ENCODE measurements around the gene LMTK3.

LMTK3 gene

GRCh38 chr19:48478339-48479256, 33.0 kb downstream of the LMTK3 start:
- H3K27ac ChIP-seq (ENCODE audit: low read depth in 2 of 2, low read length in 2 of 2), result no peak overlapping the region
- peaks cover 37 to 38% of the 10 kb centered on the region in 2 donors for H3K36me3 ChIP-seq (ENCODE audit: control insufficient read depth in 2 of 2, insufficient read depth in 2 of 2, low read length in 2 of 2)
- no peaks in the 10 kb centered on the region for H3K9me3 ChIP-seq (ENCODE audit: control insufficient read depth in 2 of 2, low read length in 2 of 2)
- H3K4me1 ChIP-seq (ENCODE audit: control insufficient read depth in 2 of 2, insufficient read depth in 2 of 2, low read length in 2 of 2), result peaks cover 4 to 6% of the 10 kb centered on the region in 2 donors
- no peak overlapping the region for H3K4me3 ChIP-seq (ENCODE audit: low read length in 2 of 2)
- no peak overlapping the region for H3K9ac ChIP-seq (ENCODE audit: low read depth in 1 of 2, low read length in 2 of 2)
- no peaks in the 10 kb centered on the region for H3K27me3 ChIP-seq (ENCODE audit: control insufficient read depth in 2 of 2, insufficient read depth in 2 of 2, low read length in 2 of 2)

- Histone ChIP-seq H3K27me3 (ENCODE audit: control insufficient read depth in 2 of 2, insufficient read depth in 2 of 2, low read length in 2 of 2) (no peaks in the 10 kb centered on the region), H3K4me3 (ENCODE audit: low read length in 2 of 2) (no peak overlapping the region), H3K4me1 (ENCODE audit: control insufficient read depth in 2 of 2, insufficient read depth in 2 of 2, low read length in 2 of 2) (peaks cover 4 to 6% of the 10 kb centered on the region in 2 donors), H3K27ac (ENCODE audit: low read depth in 2 of 2, low read length in 2 of 2) (no peak overlapping the region), H3K9me3 (ENCODE audit: control insufficient read depth in 2 of 2, low read length in 2 of 2) (no peaks in the 10 kb centered on the region), H3K9ac (ENCODE audit: low read depth in 1 of 2, low read length in 2 of 2) (no peak overlapping the region), H3K36me3 (ENCODE audit: control insufficient read depth in 2 of 2, insufficient read depth in 2 of 2, low read length in 2 of 2) (peaks cover 45% of the 10 kb centered on the region in 2 donors)
Measured at GRCh38 chr19:48477698-48478338, 33.8 kb downstream of the LMTK3 start.

- Histone ChIP-seq H3K4me1 (ENCODE audit: control insufficient read depth in 2 of 2, insufficient read depth in 2 of 2, low read length in 2 of 2) (peaks cover 4 to 6% of the 10 kb centered on the region in 2 donors), H3K27ac (ENCODE audit: low read depth in 2 of 2, low read length in 2 of 2) (no peak overlapping the region), H3K27me3 (ENCODE audit: control insufficient read depth in 2 of 2, insufficient read depth in 2 of 2, low read length in 2 of 2) (no peaks in the 10 kb centered on the region), H3K36me3 (ENCODE audit: control insufficient read depth in 2 of 2, insufficient read depth in 2 of 2, low read length in 2 of 2) (peaks cover 50 to 51% of the 10 kb centered on the region in 2 donors), H3K9me3 (ENCODE audit: control insufficient read depth in 2 of 2, low read length in 2 of 2) (no peaks in the 10 kb centered on the region), H3K4me3 (ENCODE audit: low read length in 2 of 2) (no peak overlapping the region), H3K9ac (ENCODE audit: low read depth in 1 of 2, low read length in 2 of 2) (no peak overlapping the region)
Measured at GRCh38 chr19:48477067-48477685, 34.5 kb downstream of the LMTK3 start.

DNA sequence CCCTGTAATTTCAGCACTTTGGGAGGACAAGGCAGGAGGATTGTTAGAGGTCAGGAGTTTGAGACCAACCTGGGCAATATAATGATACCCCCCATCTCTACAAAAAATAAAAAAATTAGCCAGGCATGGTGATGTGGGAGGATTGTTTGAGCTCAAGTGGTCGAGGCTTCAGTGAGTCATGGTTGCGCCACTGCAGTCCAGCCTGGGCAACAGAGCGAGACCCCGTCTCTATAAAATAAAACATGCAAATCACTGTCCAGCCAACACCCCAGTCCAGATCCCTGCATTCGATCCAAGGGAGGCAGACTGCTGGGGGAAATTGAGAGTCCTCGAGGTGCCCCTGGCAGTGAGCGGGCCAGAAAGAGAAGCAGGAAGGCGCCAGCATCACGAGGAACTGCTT, 35.5 kb downstream of the LMTK3 start:
- Histone ChIP-seq H3K36me3 (ENCODE audit: control insufficient read depth in 2 of 2, insufficient read depth in 2 of 2, low read length in 2 of 2) (peaks cover 60% of the 10 kb centered on the region in 2 donors), H3K4me3 (ENCODE audit: low read length in 2 of 2) (no peak overlapping the region), H3K9me3 (ENCODE audit: control insufficient read depth in 2 of 2, low read length in 2 of 2) (no peaks in the 10 kb centered on the region), H3K4me1 (ENCODE audit: control insufficient read depth in 2 of 2, insufficient read depth in 2 of 2, low read length in 2 of 2) (peaks cover 3 to 5% of the 10 kb centered on the region in 2 donors), H3K27me3 (ENCODE audit: control insufficient read depth in 2 of 2, insufficient read depth in 2 of 2, low read length in 2 of 2) (no peaks in the 10 kb centered on the region), H3K9ac (ENCODE audit: low read depth in 1 of 2, low read length in 2 of 2) (no peak overlapping the region), H3K27ac (ENCODE audit: low read depth in 2 of 2, low read length in 2 of 2) (no peak overlapping the region)

DNA sequence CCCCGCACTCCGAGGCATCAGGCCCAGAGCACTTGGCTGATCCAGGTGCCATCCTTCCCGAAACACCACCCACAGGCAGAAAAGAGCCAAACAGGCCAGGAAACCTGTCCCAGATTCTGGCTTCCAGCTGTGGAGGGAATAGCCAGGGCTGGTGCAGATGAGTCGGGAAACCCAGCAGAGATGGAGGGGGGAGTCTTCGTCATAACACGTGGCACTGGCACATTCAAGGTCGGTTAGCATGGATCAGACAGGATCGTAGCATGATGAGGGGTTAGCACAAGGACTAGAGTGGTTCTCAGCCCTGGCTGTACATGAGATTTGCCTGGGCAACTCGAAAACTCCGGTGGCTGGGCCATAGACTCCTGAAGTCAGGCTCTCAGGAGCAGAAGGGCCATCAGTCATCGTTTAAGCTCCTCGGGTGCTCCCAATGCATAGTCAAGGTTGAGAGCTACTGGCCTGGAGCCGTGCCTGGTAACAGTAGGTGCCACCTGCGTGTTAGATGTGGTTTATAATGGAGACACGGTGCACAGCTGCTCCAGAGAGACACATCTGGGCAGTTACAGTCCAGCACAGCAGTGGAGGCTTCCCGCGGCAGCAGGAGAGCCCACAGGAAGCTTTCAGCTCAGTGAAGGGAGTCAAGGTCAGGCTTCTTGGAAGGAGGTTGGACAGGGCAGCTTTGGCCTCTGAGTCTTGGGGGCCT, 36.1 kb downstream of the LMTK3 start:
- H3K9me3 ChIP-seq (ENCODE audit: control insufficient read depth in 2 of 2, low read length in 2 of 2), result no peaks in the 10 kb centered on the region
- H3K27ac ChIP-seq (ENCODE audit: low read depth in 2 of 2, low read length in 2 of 2), result no peak overlapping the region
- H3K9ac ChIP-seq (ENCODE audit: low read depth in 1 of 2, low read length in 2 of 2), result no peak overlapping the region
- peaks cover 65 to 66% of the 10 kb centered on the region in 2 donors for H3K36me3 ChIP-seq (ENCODE audit: control insufficient read depth in 2 of 2, insufficient read depth in 2 of 2, low read length in 2 of 2)
- no peaks in the 10 kb centered on the region for H3K27me3 ChIP-seq (ENCODE audit: control insufficient read depth in 2 of 2, insufficient read depth in 2 of 2, low read length in 2 of 2)
- H3K4me3 ChIP-seq (ENCODE audit: low read length in 2 of 2), result no peak overlapping the region
- peaks cover under 1 to 4% of the 10 kb centered on the region in 2 donors for H3K4me1 ChIP-seq (ENCODE audit: control insufficient read depth in 2 of 2, insufficient read depth in 2 of 2, low read length in 2 of 2)

DNA sequence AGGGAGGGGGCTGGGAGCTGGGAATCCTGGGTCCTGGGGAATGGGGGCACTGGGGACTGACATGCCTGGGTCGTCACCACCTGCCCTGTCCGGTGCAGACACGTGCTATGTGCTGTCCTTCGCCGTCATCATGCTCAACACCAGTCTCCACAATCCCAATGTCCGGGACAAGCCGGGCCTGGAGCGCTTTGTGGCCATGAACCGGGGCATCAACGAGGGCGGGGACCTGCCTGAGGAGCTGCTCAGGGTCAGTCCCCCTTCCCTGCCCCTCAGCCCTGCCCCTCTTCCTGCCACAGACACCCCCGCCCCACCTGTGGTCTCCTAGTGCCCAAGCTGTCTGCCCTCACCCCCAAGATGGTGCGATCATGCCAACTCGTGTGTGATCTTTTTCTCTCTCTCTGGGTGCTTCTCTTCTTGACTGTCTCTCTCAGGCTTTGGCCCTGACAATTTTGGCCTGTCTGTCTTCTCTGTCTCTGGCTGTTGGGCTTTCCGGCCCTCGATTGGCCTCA, 37.5 kb downstream of the LMTK3 start:
- Histone ChIP-seq H3K9me3 (ENCODE audit: control insufficient read depth in 2 of 2, low read length in 2 of 2) (no peaks in the 10 kb centered on the region), H3K36me3 (ENCODE audit: control insufficient read depth in 2 of 2, insufficient read depth in 2 of 2, low read length in 2 of 2) (peaks cover 65 to 68% of the 10 kb centered on the region in 2 donors), H3K27ac (ENCODE audit: low read depth in 2 of 2, low read length in 2 of 2) (no peak overlapping the region), H3K4me1 (ENCODE audit: control insufficient read depth in 2 of 2, insufficient read depth in 2 of 2, low read length in 2 of 2) (peaks cover 8% of the 10 kb centered on the region in 2 donors), H3K27me3 (ENCODE audit: control insufficient read depth in 2 of 2, insufficient read depth in 2 of 2, low read length in 2 of 2) (no peaks in the 10 kb centered on the region), H3K9ac (ENCODE audit: low read depth in 1 of 2, low read length in 2 of 2) (no peak overlapping the region), H3K4me3 (ENCODE audit: low read length in 2 of 2) (no peak overlapping the region)

- Histone ChIP-seq H3K27me3 (ENCODE audit: control insufficient read depth in 2 of 2, insufficient read depth in 2 of 2, low read length in 2 of 2) (no peaks in the 10 kb centered on the region), H3K36me3 (ENCODE audit: control insufficient read depth in 2 of 2, insufficient read depth in 2 of 2, low read length in 2 of 2) (peaks cover 64 to 67% of the 10 kb centered on the region in 2 donors), H3K4me3 (ENCODE audit: low read length in 2 of 2) (no peak overlapping the region), H3K9me3 (ENCODE audit: control insufficient read depth in 2 of 2, low read length in 2 of 2) (no peaks in the 10 kb centered on the region), H3K27ac (ENCODE audit: low read depth in 2 of 2, low read length in 2 of 2) (no peak overlapping the region), H3K4me1 (ENCODE audit: control insufficient read depth in 2 of 2, insufficient read depth in 2 of 2, low read length in 2 of 2) (peaks cover 8 to 11% of the 10 kb centered on the region in 2 donors), H3K9ac (ENCODE audit: low read depth in 1 of 2, low read length in 2 of 2) (no peak overlapping the region)
Measured at GRCh38 chr19:48473161-48473966, 38.3 kb downstream of the LMTK3 start.

- H3K9me3 ChIP-seq (ENCODE audit: control insufficient read depth in 2 of 2, low read length in 2 of 2), result no peaks in the 10 kb centered on the region
- H3K4me1 ChIP-seq (ENCODE audit: control insufficient read depth in 2 of 2, insufficient read depth in 2 of 2, low read length in 2 of 2), result peaks cover 8 to 13% of the 10 kb centered on the region in 2 donors
- H3K27ac ChIP-seq (ENCODE audit: low read depth in 2 of 2, low read length in 2 of 2), result no peak overlapping the region
- peaks cover 58 to 59% of the 10 kb centered on the region in 2 donors for H3K36me3 ChIP-seq (ENCODE audit: control insufficient read depth in 2 of 2, insufficient read depth in 2 of 2, low read length in 2 of 2)
- H3K27me3 ChIP-seq (ENCODE audit: control insufficient read depth in 2 of 2, insufficient read depth in 2 of 2, low read length in 2 of 2), result no peaks in the 10 kb centered on the region
- no peak overlapping the region for H3K9ac ChIP-seq (ENCODE audit: low read depth in 1 of 2, low read length in 2 of 2)
- H3K4me3 ChIP-seq (ENCODE audit: low read length in 2 of 2), result no peak overlapping the region
Measured at GRCh38 chr19:48471836-48472235, 39.8 kb downstream of the LMTK3 start.

DNA sequence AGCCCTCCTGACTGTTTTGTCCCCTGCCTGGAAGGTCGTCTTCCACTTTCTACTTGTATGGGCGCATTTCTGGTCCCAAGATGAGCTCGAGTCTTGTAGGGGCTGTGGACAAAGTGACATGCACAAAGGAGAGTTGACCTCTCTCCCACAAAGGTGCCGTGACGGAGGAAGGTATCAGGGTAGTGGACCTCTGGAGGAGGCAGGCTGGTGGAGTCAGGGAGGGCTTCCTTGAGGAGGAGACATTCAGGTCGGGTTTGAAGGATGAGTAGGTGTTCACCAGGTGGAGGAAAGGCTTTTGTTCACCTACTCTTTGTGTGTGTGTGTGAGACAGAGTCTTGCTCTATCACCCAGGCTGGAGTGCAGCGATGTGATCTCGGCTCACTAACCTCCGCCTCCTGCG, 40.8 kb downstream of the LMTK3 start:
- H3K4me1 ChIP-seq (ENCODE audit: control insufficient read depth in 2 of 2, insufficient read depth in 2 of 2, low read length in 2 of 2), result peaks cover 8 to 13% of the 10 kb centered on the region in 2 donors
- no peaks in the 10 kb centered on the region for H3K9me3 ChIP-seq (ENCODE audit: control insufficient read depth in 2 of 2, low read length in 2 of 2)
- H3K27me3 ChIP-seq (ENCODE audit: control insufficient read depth in 2 of 2, insufficient read depth in 2 of 2, low read length in 2 of 2), result no peaks in the 10 kb centered on the region
- H3K27ac ChIP-seq (ENCODE audit: low read depth in 2 of 2, low read length in 2 of 2), result no peak overlapping the region
- H3K36me3 ChIP-seq (ENCODE audit: control insufficient read depth in 2 of 2, insufficient read depth in 2 of 2, low read length in 2 of 2), result peaks cover 53% of the 10 kb centered on the region in 2 donors
- no peak overlapping the region for H3K4me3 ChIP-seq (ENCODE audit: low read length in 2 of 2)
- no peak overlapping the region for H3K9ac ChIP-seq (ENCODE audit: low read depth in 1 of 2, low read length in 2 of 2)

All from mucosa of rectum (tissue), 2 donors.